Activated gamma-delta T cell treated with anti-CD3 and anti-CD28 coated beads, Interleukin-2, amount 50 U/mL, for 16 hours (primary cell): ENCODE data around the gene IRX6.

Experiments
- DNase-seq: peaks from one replicate; pipeline ENCODE4 v3.0.0-alpha.2; 2020; ENCODE audit warnings: low read depth

Gene IRX6

DNA sequence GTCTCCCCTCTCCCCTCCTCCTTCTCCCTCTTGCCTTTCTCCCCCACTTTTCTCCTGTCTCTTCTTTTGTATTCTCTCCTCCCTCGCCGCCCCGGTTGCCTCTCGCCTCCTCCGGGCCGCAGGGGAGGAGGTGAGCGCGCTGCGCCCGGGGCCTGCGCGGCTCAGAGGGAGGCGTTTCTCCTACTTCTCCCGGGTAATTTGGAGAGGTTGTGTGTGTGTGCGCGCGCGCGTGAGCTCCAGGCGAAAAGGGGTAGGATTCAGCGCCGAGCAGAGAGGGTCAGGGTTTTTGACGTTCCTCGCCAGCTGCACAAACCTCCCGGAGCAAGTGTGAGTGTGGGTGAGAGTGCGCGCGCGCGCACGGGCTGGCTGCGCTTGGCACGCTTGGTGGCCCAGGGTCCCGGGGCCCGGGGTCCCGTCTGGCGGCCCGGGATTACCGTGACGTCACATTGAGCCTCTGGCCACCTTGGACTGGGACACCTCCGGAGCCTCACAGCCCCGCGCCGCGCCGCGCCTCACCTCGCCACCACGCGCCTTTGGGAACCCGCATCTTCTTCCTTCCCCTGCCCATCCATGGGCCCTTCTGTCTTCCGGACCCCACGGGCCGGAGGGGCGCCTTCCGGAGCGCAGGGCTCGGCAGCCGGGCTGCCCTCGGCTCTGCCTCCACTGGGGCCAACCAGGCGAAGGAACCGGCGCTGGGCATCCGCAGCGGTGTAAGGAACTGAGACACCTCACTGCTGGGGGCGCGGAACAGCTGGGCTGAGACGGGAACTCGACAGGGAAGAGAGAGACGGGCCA, 479 bp downstream of the IRX6 start:
- DNase-seq = no peak

DNA sequence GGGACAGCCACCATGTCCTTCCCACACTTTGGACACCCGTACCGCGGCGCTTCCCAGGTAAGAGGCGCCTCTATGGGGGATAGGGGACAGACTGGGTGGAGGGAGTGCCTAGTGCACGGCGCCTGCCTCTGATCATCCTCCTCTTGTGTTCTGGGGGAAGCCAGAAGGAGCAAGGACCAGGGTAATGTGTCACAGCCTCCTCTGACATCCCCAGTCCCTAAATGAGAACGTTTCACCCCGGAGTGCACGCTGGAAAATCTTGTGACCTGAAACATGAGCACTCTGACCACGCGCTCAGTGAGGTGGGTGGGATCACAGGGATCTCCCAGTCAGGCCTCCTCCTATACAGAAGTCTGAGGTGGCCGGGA, 1.1 kb downstream of the IRX6 start:
- no peak for DNase-seq

DNA sequence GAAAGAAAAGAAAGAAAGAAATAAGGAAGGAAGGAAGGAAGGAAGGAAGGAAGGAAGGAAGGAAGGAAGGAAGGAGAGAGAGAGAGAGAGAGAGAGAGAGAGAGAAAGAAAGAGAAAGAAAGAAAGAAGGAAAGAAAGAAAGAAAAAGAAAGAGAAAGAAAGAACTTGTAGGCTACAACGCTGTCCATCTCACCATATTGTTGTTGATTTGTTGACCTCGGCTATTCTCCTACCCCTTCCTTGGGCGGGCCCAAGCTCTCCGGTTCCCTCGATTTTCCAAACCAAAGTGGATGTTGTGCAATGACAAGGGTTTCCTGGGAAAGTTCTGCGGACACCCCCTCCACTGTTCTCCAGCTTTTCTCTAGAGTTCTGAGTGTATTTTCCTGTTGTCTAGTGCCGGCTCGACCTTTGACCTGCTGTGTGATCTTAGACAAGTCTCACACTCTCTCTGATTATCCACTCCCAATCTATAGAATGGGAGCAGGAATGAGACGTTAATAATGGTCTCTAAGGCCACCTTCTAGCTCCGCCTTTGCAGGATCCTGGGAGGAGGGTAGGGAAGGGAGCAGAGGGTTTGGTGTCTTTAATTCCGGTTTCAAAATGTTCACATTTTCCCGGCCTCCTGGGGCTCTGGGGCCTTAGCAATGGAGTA, 1.6 kb downstream of the IRX6 start:
- DNase-seq = no peak

DNA sequence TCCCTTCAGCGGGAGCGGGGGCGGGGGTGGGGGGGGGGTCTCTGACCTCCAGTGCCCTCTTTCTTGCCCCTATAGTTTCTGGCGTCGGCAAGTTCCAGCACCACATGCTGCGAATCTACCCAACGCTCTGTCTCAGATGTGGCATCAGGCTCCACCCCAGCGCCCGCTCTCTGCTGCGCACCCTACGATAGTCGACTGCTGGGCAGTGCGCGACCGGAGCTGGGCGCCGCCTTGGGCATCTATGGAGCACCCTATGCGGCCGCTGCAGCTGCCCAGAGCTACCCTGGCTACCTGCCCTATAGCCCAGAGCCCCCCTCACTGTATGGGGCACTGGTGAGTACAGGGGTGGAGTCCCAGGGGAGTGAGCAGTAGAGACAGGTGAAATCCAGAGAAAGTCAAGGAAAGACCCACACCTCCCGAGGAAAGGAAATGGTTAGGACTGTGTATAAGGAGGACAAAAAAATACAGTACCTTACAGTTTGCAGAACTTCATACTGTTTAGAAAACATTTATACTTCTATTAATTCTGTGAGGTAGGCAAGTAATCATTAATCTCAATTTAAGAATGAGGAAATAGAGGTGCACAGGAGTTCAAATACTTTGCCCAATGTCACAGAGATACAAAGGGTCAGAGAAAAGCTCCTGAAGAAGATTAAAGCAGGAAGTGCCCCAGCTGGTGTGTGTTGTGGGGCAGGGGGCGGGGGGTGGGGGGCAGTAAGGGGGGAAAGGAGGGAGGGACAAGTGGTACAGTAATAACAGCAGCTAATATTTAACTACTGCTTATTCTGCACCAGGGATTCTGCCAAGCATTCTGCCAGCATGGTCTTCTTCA, 2.5 kb downstream of the IRX6 start:
- DNase-seq = no peak

DNA sequence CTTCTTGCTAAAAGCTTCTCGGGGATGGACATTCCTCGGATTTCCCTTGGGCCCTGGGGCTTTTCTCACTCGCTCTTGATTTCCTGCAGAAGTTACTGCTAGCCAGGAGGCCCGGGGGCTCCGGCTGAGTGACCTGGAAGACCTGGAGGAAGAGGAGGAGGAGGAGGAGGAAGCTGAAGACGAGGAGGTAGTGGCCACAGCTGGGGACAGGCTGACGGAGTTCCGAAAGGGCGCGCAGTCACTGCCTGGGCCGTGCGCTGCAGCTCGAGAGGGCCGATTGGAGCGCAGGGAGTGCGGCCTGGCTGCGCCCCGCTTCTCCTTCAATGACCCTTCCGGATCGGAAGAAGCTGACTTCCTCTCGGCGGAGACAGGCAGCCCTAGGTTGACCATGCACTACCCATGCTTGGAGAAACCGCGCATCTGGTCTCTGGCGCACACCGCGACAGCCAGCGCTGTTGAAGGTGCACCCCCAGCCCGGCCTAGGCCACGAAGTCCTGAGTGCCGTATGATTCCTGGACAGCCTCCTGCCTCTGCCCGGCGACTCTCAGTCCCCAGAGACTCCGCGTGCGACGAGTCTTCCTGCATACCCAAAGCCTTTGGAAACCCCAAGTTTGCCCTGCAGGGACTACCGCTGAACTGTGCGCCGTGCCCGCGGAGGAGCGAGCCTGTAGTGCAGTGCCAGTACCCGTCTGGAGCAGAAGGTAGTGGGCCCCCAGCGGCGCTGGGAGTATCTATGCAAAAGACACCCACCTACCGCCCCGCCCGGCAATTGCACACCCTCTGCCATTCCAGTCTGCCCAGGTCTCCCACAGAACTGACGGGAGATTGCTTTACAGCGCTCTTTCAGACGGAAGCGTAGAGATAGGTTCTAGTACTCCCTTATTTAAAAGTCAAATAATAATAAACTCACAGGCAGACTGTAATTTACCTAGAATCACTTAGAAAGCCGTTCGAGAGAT, 4.9 kb downstream of the IRX6 start:
- DNase-seq = no peak

DNA sequence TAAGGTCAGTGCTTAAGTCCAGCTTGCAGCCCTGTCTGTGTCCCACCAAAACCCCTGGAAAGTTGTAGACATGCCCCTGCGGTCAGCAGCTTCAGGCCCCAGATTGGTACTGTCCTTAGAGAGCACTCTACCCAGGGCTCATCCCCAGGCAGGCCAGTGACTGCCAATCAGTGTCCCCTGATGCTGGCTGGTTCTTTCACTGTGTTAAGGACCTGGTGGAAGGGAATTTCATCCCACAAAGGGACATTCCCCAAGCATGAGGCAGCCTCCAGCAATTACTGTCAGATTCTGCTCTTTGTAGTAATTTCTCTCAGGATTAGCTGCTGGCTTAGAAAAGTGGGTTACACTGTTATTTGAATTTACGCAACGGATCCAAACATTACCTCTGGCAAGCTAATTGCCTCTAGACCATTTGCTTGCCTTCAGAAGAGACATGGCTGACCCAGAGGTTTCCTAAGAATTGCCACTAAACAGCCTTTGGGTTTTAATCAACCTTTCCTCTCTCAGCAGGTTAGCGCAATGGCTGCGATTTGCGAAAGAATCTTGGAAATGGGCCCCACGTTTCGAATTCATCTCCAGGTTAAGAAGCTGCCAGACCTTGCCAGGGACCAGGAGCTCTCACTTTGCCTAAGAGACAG, 5.9 kb downstream of the IRX6 start:
- DNase-seq = no peak

DNA sequence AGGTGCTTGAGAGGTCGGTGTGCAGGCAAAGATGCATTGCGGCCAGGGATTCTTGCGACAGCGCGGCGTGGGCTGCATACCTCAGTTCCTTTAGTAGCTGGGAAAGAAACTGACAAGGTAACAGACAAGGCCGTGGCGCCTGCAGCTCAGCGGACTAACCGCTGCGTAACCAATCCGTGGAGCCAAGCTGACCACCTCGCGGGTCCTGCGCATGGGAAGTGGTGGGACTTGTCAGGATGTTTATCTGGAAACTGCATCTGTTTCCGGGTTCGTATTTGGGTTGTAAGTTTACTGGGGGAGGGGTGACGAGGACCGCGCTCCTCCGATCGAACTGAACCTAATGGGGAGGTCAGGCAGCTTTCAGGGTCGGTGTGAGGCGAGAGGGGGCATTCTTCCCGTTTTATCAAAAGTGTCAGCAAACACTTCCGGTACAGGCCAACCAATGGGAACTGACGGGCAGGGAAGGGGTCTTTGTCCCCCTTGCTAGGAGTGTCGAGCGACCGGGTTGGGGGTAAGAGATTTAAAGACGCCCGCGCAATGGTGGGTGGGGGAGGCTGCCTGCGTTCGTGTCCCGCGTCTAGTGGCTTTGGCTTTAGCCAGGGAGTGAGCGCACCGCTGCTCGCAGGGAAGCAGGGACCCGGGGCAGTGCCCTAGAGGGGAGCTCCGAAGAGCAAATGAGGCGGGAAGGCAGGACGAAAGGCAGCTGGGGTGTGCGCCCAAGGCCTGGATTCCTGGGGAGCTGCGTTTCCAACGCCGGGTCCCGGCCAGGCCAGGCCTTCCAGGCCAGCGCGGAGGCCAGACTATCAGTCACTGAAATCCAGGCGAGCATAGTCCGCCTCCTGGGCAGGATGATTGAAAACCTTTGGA, 7.0 kb downstream of the IRX6 start:
- no peak for DNase-seq

DNA sequence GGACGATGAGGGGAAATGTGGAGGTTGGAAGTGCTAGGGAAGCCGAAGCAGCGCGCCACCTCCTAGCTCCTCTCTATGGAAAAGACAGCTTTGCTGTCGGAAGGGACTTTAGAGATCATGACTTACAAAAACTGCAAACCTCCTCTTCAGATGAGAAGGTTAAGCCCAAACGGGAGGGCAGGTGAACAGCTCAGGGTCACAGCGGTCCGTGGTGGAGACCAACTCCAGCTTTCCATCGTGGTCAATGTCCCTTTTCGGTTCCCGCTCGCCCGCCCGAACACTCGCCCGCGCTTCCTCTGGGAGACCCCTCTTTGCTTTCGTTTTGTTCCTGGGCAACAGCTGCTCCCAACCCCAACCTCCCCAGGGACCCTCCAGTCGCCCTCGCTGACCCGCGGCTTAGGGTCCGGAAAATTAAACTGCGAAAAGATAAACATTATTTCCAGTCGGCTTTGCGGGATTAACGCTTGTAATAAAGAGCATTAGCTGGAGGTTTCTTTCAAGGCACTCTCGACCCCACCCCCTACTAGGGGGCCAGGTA, 7.7 kb downstream of the IRX6 start:
- DNase-seq = no peak

- DNase-seq = no peak
These were observed 9.7 kb downstream of the IRX6 start for GRCh38 chr16:55333684-55334083.

GRCh38 chr16:55338646-55339045, 14.6 kb downstream of the IRX6 start:
- no peak for DNase-seq

DNA sequence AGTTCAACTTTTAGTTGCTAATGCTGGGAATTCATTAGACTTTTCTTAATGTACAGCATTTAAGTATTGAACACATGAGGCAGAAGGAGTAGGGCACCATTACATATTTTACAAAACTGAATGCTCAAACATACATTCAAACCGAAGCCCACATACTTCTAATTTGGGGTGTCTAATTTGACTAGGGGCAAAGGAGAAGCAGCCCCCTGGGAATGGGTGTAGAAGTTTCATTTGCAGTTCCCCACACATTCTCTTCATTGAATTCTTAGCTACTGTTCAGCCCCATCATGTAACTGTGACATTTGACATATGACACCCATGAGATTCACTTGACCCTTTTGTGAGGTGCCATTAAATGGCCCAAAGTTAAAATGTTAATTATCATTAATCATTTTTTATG, 16.4 kb downstream of the IRX6 start:
- no peak for DNase-seq

GRCh38 chr16:55341681-55342080, 17.7 kb downstream of the IRX6 start:
- DNase-seq = no peak

GRCh38 chr16:55346475-55346874, 22.5 kb downstream of the IRX6 start:
- DNase-seq = no peak

GRCh38 chr16:55349867-55350266, 25.9 kb downstream of the IRX6 start:
- no peak for DNase-seq

DNA sequence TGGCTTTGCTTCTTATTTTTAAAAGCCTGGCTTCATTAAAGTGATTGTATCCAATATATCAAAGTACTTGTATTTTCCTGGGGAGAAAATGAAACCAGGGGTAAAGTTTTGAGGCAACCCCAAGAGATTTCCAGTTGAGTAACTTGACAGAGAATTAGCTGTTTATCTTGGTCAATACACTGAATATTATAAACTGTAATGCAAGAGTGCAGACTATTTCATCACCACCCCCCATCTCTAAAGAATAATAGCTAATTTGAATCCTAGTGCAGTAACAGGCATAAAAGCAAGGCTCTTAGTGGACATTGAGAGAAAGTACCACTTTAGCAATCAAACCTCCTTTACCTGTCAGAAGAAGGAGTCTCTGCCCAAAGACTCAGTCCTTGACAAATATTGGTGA, 27.0 kb downstream of the IRX6 start:
- no peak for DNase-seq

- DNase-seq = no peak
These were observed 27.9 kb downstream of the IRX6 start for GRCh38 chr16:55351936-55352335.

GRCh38 chr16:55357241-55357640, 33.2 kb downstream of the IRX6 start:
- DNase-seq = no peak

GRCh38 chr16:55359946-55360345, 35.9 kb downstream of the IRX6 start:
- no peak for DNase-seq

DNA sequence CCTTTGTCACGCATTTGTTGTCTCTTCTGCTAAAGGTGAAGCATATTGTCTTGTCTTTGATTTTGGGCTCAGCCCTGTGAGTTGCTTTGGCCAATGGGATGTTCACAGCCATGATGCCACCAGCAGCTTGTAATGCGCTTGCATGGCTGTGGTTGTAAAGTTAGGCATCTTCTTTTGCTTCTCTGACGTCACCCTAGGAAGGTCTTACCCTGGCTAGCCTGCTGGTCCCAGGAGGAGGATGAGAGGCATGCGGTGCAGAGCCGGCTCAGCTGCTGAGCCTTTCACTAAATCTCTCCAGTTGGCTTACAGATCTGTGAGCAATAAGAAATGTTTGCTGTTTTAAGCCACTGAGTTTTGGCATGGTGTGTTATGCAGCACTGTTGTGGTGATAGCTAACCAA, 40.8 kb downstream of the IRX6 start:
- no peak for DNase-seq

DNA sequence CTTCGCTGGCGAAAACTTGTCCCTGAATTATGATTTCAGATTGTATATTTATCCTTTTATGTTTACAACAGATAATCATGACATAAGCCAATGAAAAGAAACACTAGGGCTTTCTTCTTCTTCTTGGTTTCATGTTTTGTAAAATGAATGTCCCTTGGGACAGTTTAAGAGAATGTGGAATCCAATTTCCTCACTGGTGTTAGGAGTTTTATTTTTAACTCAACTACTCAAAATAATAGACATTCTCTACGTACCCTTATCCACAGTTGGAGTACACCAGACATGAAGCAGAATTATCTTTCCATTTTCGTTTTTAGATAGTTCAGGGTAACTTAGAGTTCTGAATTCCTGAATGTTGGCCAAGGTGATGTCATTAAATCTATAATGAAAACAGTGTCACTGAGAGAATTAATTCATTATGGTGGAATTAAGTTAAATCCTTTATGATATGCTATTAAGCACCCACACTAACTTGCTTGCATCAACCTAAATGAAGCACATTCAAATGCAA, 43.4 kb downstream of the IRX6 start:
- no peak for DNase-seq
